ENCODE measurements around the gene IFT80.

Gene IFT80

GRCh38 chr3:160399125-160400029 is at the start of gene IFT80, which contains the start of gene SMC4:
Gene IFT80 (minus strand): TSS chr3:160399225. CDS start chr3:160384600, 14,625 bp downstream.
Gene SMC4 (plus strand): TSS chr3:160399650. CDS start chr3:160400827, 1,177 bp downstream.
- peak; percentile 91 to 93 for DNase-seq (ENCODE audit: low read depth in 2 of 2)

GRCh38 chr3:160447544-160447943 is 48.5 kb upstream of the IFT80 start:
- DNase-seq (ENCODE audit: low read depth in 2 of 2), result no peak

- DNase-seq (ENCODE audit: low read depth in 2 of 2), result no peak
Measured at GRCh38 chr3:160446522-160447056, 47.6 kb upstream of the IFT80 start.

- no peak for DNase-seq (ENCODE audit: low read depth in 2 of 2)
Measured at GRCh38 chr3:160445854-160446253, 46.8 kb upstream of the IFT80 start.

- no peak for DNase-seq (ENCODE audit: low read depth in 2 of 2)
Measured at GRCh38 chr3:160444411-160444810, 45.4 kb upstream of the IFT80 start.

GRCh38 chr3:160440687-160441086 is 41.7 kb upstream of the IFT80 start:
- DNase-seq (ENCODE audit: low read depth in 2 of 2), result no peak

GRCh38 chr3:160437083-160437455 is 38.0 kb upstream of the IFT80 start:
- no peak for DNase-seq (ENCODE audit: low read depth in 2 of 2)

GRCh38 chr3:160435747-160436146 is 36.7 kb upstream of the IFT80 start:
- DNase-seq (ENCODE audit: low read depth in 2 of 2), result no peak

- no peak for DNase-seq (ENCODE audit: low read depth in 2 of 2)
Measured at GRCh38 chr3:160435095-160435494, 36.1 kb upstream of the IFT80 start.

- DNase-seq (ENCODE audit: low read depth in 2 of 2), result no peak
Measured at GRCh38 chr3:160434071-160434470, 35.0 kb upstream of the IFT80 start.

GRCh38 chr3:160427832-160428424 is 28.9 kb upstream of the IFT80 start:
- DNase-seq (ENCODE audit: low read depth in 2 of 2), result no peak

- no peak for DNase-seq (ENCODE audit: low read depth in 2 of 2)
Measured at GRCh38 chr3:160417311-160417710, 18.3 kb upstream of the IFT80 start.

GRCh38 chr3:160413613-160414248 is 14.7 kb upstream of the IFT80 start:
- DNase-seq (ENCODE audit: low read depth in 2 of 2), result peak; percentile 23 to 40

- DNase-seq (ENCODE audit: low read depth in 2 of 2), result no peak
Measured at GRCh38 chr3:160412477-160412876, 13.5 kb upstream of the IFT80 start.

GRCh38 chr3:160409812-160410610 is 11.0 kb upstream of the IFT80 start:
- DNase-seq (ENCODE audit: low read depth in 2 of 2), result no peak

- DNase-seq (ENCODE audit: low read depth in 2 of 2), result no peak
Measured at GRCh38 chr3:160403796-160404470, 4.9 kb upstream of the IFT80 start.

- DNase-seq (ENCODE audit: low read depth in 2 of 2), result no peak
Measured at GRCh38 chr3:160403028-160403545, 4.1 kb upstream of the IFT80 start.

GRCh38 chr3:160402221-160403027 is 3.4 kb upstream of the IFT80 start:
- no peak for DNase-seq (ENCODE audit: low read depth in 2 of 2)

GRCh38 chr3:160401291-160402095 is 2.5 kb upstream of the IFT80 start:
- no peak for DNase-seq (ENCODE audit: low read depth in 2 of 2)
